Loucy (cell line): ENCODE results near the gene CCDC71.

Source experiments
- EZH2phosphoT487 ChIP-seq: fragments of 200-600 bp; IDR thresholded peaks from 2 replicates; pipeline ENCODE4 v1.6.1; 2018; ENCODE audit warnings: antibody characterized with exemption, mild to moderate bottlenecking, moderate library complexity, borderline replicate concordance
- TF ChIP-seq, protein P1 (sequence below): fragments of 200-600 bp; sonication (generic); conservative IDR thresholded peaks from 2 replicates; pipeline ENCODE4 v1.5.1; 2014; ENCODE audit warnings: mild to moderate bottlenecking, antibody characterized with exemption, low read length

- TF ChIP-seq, protein P1, sequence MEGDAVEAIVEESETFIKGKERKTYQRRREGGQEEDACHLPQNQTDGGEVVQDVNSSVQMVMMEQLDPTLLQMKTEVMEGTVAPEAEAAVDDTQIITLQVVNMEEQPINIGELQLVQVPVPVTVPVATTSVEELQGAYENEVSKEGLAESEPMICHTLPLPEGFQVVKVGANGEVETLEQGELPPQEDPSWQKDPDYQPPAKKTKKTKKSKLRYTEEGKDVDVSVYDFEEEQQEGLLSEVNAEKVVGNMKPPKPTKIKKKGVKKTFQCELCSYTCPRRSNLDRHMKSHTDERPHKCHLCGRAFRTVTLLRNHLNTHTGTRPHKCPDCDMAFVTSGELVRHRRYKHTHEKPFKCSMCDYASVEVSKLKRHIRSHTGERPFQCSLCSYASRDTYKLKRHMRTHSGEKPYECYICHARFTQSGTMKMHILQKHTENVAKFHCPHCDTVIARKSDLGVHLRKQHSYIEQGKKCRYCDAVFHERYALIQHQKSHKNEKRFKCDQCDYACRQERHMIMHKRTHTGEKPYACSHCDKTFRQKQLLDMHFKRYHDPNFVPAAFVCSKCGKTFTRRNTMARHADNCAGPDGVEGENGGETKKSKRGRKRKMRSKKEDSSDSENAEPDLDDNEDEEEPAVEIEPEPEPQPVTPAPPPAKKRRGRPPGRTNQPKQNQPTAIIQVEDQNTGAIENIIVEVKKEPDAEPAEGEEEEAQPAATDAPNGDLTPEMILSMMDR: no peak
- TF ChIP-seq EZH2phosphoT487: no peak
These were observed 43.1 kb downstream of the CCDC71 start for GRCh38 chr3:49122886-49123545.
